H1 (cell line): ENCODE data around the gene NMT1. TPM values are rescaled to one million over a fixed set of nuclear protein-coding genes. Genes with fewer than 3 reads are reported as not detected.

Experiments
- CTCF ChIA-PET: fragments of 300-600 bp; sonication (Branson Sonifier 250); formaldehyde crosslinking; loops from one replicate; lab custom pipeline; 2021; ENCODE audit not compliant: partially characterized antibody; lab: Charles Lee
- POLR2A ChIA-PET: fragments of 300-600 bp; sonication (Branson Sonifier 250); formaldehyde crosslinking; loops from one replicate; lab custom pipeline; 2021; ENCODE audit warnings: inconsistent platforms; ENCODE audit not compliant: partially characterized antibody; lab: Charles Lee
- DNase-seq, 2 experiments: peaks; one replicate each; pipeline versions ENCODE4 v3.0.0 to v3.0.0-alpha.2; 2010 to 2022; ENCODE audit warnings: low spot score in 2 of 2, low read depth in 1 of 2, mixed read lengths in 1 of 2
- FAIRE-seq: peaks from 2 replicates; lab custom pipeline; 2011; peaks lifted over from hg19 to GRCh38; lab: Jason Lieb, UNC
- H2AFZ ChIP-seq: 2 replicates; pipeline ENCODE4 v1.8.1; 2012; ENCODE audit warnings: low read length, inconsistent platforms
- H2AK5ac ChIP-seq: 2 replicates; pipeline ENCODE4 v1.6.1; 2013; ENCODE audit warnings: low read depth, low read length
- H2BK120ac ChIP-seq: replicated peaks from 2 replicates; pipeline ENCODE3; 2013; ENCODE audit warnings: low read depth, low read length, inconsistent platforms
- H2BK12ac ChIP-seq: 2 replicates; pipeline ENCODE4 v1.6.1; 2013; ENCODE audit warnings: low read depth, low read length
- H2BK15ac ChIP-seq: 2 replicates; pipeline ENCODE4 v1.6.1; 2013; ENCODE audit warnings: low read length
- H2BK20ac ChIP-seq: 2 replicates; pipeline ENCODE4 v1.6.1; 2013; ENCODE audit warnings: low read length
- H2BK5ac ChIP-seq: 2 replicates; pipeline ENCODE4 v1.6.1; 2013; ENCODE audit warnings: low read depth, low read length
- H3K14ac ChIP-seq: 2 replicates; pipeline ENCODE4 v1.6.1; 2013; ENCODE audit warnings: inconsistent platforms; ENCODE audit not compliant: insufficient read length
- H3K18ac ChIP-seq: 2 replicates; pipeline ENCODE4 v1.6.1; 2013; ENCODE audit warnings: low read length; ENCODE audit errors: extremely low read depth
- H3K23ac ChIP-seq: 2 replicates; pipeline ENCODE4 v1.6.1; 2013; ENCODE audit warnings: inconsistent platforms; ENCODE audit not compliant: insufficient read length
- H3K23me2 ChIP-seq: 2 replicates; pipeline ENCODE4 v1.6.1; 2013; ENCODE audit warnings: low read depth, low read length
- H3K27ac ChIP-seq: 2 replicates; pipeline ENCODE4 v1.6.1; 2011; ENCODE audit warnings: low read depth, low read length, inconsistent platforms
- H3K27me3 ChIP-seq, 4 experiments: replicated peaks in 1 of 4; 1 replicate in 1 of 4; 2 replicates in 3 of 4; pipeline versions ENCODE4 v1.6.1 to v1.8.1; 2011 to 2013; ENCODE audit warnings: low read length in 3 of 4, mild to moderate bottlenecking in 3 of 4, inconsistent platforms in 2 of 4, mixed read lengths in 2 of 4, moderate library complexity in 1 of 4; ENCODE audit not compliant: control insufficient read depth in 3 of 4, insufficient read depth in 3 of 4; ENCODE audit errors: extremely low read depth in 1 of 4
- H3K36me3 ChIP-seq, 4 experiments: 2 replicates each; pipeline versions ENCODE4 v1.6.1 to v1.8.1; 2011 to 2013; ENCODE audit warnings: mild to moderate bottlenecking in 4 of 4, low read length in 3 of 4, moderate library complexity in 2 of 4, control low read depth in 1 of 4, inconsistent platforms in 1 of 4; ENCODE audit not compliant: insufficient read depth in 4 of 4, control insufficient read depth in 2 of 4
- H3K4ac ChIP-seq: replicated peaks from 2 replicates; pipeline ENCODE3; 2013; ENCODE audit warnings: low read length, low read depth, mixed read lengths, inconsistent platforms; ENCODE audit not compliant: insufficient read length
- H3K4me1 ChIP-seq, 4 experiments: replicated peaks in 1 of 4; 1 replicate in 1 of 4; 2 replicates in 3 of 4; pipeline versions ENCODE4 v1.6.1 to v1.8.1; 2011 to 2013; ENCODE audit warnings: low read length in 3 of 4, inconsistent platforms in 2 of 4, mixed read lengths in 1 of 4; ENCODE audit not compliant: insufficient read depth in 4 of 4, control insufficient read depth in 3 of 4
- H3K4me2 ChIP-seq, 2 experiments: 2 replicates each; pipeline versions ENCODE4 v1.6.1 to v1.8.1; 2011 to 2013; ENCODE audit warnings: low read depth in 2 of 2, low read length in 2 of 2, control low read depth in 1 of 2, inconsistent platforms in 1 of 2, mild to moderate bottlenecking in 1 of 2; ENCODE audit not compliant: insufficient read depth in 1 of 2
- H3K4me3 ChIP-seq, 4 experiments: fragments of 200-600, 300-600 bp in 1 of 4; sonication (generic), shearing (Covaris generic), sonication (Bioruptor Twin) in 1 of 4; 2 replicates each; pipeline versions ENCODE4 v1.5.1 to v1.8.1; 2011 to 2016; ENCODE audit warnings: low read length in 4 of 4, low read depth in 3 of 4, control low read depth in 2 of 4, inconsistent platforms in 2 of 4, mild to moderate bottlenecking in 2 of 4, mixed read lengths in 1 of 4, moderate library complexity in 1 of 4; ENCODE audit not compliant: insufficient read depth in 2 of 4; ENCODE audit errors: extremely low read depth in 1 of 4
- H3K56ac ChIP-seq: replicated peaks from 2 replicates; pipeline ENCODE3; 2013; ENCODE audit warnings: low read depth, mild to moderate bottlenecking, mixed read lengths, low read length, inconsistent platforms; ENCODE audit not compliant: insufficient read length
- H3K79me1 ChIP-seq: 2 replicates; pipeline ENCODE4 v1.6.1; 2013; ENCODE audit warnings: low read depth, low read length, control low read depth
- H3K79me2 ChIP-seq, 2 experiments: 2 replicates each; pipeline versions ENCODE4 v1.6.1 to v1.8.1; 2012 to 2013; ENCODE audit warnings: low read length in 2 of 2, mild to moderate bottlenecking in 2 of 2, inconsistent platforms in 1 of 2; ENCODE audit not compliant: insufficient read depth in 2 of 2, control insufficient read depth in 1 of 2
- H3K9ac ChIP-seq, 4 experiments: replicated peaks in 1 of 4; 1 replicate in 1 of 4; 2 replicates in 3 of 4; pipeline versions ENCODE4 v1.6.1 to v1.8.1; 2011 to 2013; ENCODE audit warnings: low read depth in 3 of 4, low read length in 3 of 4, control low read depth in 2 of 4, mild to moderate bottlenecking in 2 of 4, moderate library complexity in 2 of 4, inconsistent platforms in 1 of 4; ENCODE audit errors: extremely low read depth in 1 of 4
- H3K9me3 ChIP-seq, 2 experiments: 2 replicates each; pipeline versions ENCODE4 v1.6.1 to v1.8.1; 2012 to 2013; ENCODE audit warnings: mild to moderate bottlenecking in 2 of 2, moderate library complexity in 2 of 2, control low read depth in 1 of 2, inconsistent platforms in 1 of 2, low read depth in 1 of 2, low read length in 1 of 2, mixed read lengths in 1 of 2; ENCODE audit not compliant: insufficient read depth in 2 of 2
- H4K20me1 ChIP-seq, 2 experiments: replicated peaks in 1 of 2; 2 replicates each; pipeline versions ENCODE3 to v1.8.1; 2011 to 2013; ENCODE audit warnings: inconsistent platforms in 2 of 2, low read length in 2 of 2, mild to moderate bottlenecking in 1 of 2; ENCODE audit not compliant: insufficient read depth in 2 of 2, control insufficient read depth in 1 of 2
- H4K5ac ChIP-seq: 2 replicates; pipeline ENCODE4 v1.6.1; 2013; ENCODE audit warnings: low read length, low read depth, mixed read lengths, inconsistent platforms; ENCODE audit not compliant: insufficient read length
- H4K8ac ChIP-seq: 2 replicates; pipeline ENCODE4 v1.8.0; 2013; ENCODE audit warnings: mild to moderate bottlenecking, moderate library complexity, low read length, inconsistent platforms; ENCODE audit not compliant: insufficient read depth; ENCODE audit errors: extremely low read depth
- H4K91ac ChIP-seq: replicated peaks from 2 replicates; pipeline ENCODE3; 2013; ENCODE audit warnings: low read length, mixed read lengths, inconsistent platforms; ENCODE audit not compliant: insufficient read length
- ASH2L ChIP-seq: fragments of 200-600, 300-600 bp; sonication (generic); IDR thresholded peaks from one replicate; pipeline ENCODE4 v1.7.1; 2017; ENCODE audit warnings: low read length
- EGR1 ChIP-seq: IDR thresholded peaks from 2 replicates; pipeline ENCODE4 v1.6.1; 2011; ENCODE audit warnings: low read depth, low read length, borderline replicate concordance
- GTF2F1 ChIP-seq: IDR thresholded peaks from 2 replicates; pipeline ENCODE4 v1.6.1; 2012; ENCODE audit warnings: low read depth, low read length, improper control_type of control experiment, borderline replicate concordance
- MAFK ChIP-seq: IDR thresholded peaks from 2 replicates; pipeline ENCODE4 v1.6.1; 2012; ENCODE audit warnings: low read depth, mild to moderate bottlenecking, improper control_type of control experiment, low read length
- NANOG ChIP-seq: IDR thresholded peaks from 2 replicates; pipeline ENCODE4 v1.6.1; 2011; ENCODE audit warnings: low read length, low read depth, mild to moderate bottlenecking, inconsistent platforms; ENCODE audit not compliant: insufficient read depth, poor library complexity, severe bottlenecking
- TAF1 ChIP-seq: IDR thresholded peaks from 2 replicates; pipeline ENCODE4 v1.6.1; 2011; ENCODE audit warnings: mild to moderate bottlenecking, low read depth, low read length
- TBP ChIP-seq: IDR thresholded peaks from 2 replicates; pipeline ENCODE4 v1.6.1; 2011; ENCODE audit warnings: low read depth, low read length, improper control_type of control experiment
- WGBS, 2 experiments: shearing (Covaris generic) in 1 of 2; methylation state at CpG; one replicate each; pipeline versions ENCODE4 v1.1.6 to v1.1.7; 2013 to 2015; ENCODE audit warnings: low lambda C conversion rate in 2 of 2, mixed read lengths in 2 of 2, inconsistent platforms in 1 of 2, low coverage in 1 of 2, missing lambda C conversion rate in 1 of 2; ENCODE audit not compliant: insufficient replicate concordance in 2 of 2, insufficient coverage in 1 of 2, insufficient read length in 1 of 2; ENCODE audit errors: extremely low coverage in 1 of 2, missing lambda C conversion rate in 1 of 2; 5-methylcytosine and 5-hydroxymethylcytosine counted together
- polyA plus RNA-seq, 7 experiments: library from polyadenylated mRNA; depleted of rRNA in 3 of 7; stranded (reverse) in 5 of 7; unstranded in 2 of 7; fragments of >200 nt in 5 of 7; fragments of 200-250 nt in 2 of 7; gene quantifications; 1 replicate in 5 of 7; 2 replicates in 1 of 7; 4 replicates in 1 of 7; pipeline versions ENCODE4 v1.2.1 to v1.2.3, GENCODE V29; 2011 to 2013; ENCODE audit warnings: missing spikeins in 2 of 7, mixed read lengths in 2 of 7
- total RNA-seq: library from RNA; stranded (reverse); fragmentation: NEBNext Ultra II Directional; extraction: Animal tissue kit (Norgen Biotek cat#: 25700); gene quantifications from 2 replicates; pipeline ENCODE4 v1.2.1, GENCODE V29; 2021

Gene NMT1
- total and polyA plus RNA-seq, 2 of the 8 experiments (the other 6 are each of a cell fraction or from before 2014, with no cell fraction given) = 42.9 to 149 TPM

GRCh38 chr17:45104497-45104896 lies 43.4 kb downstream of the NMT1 start:
- WGBS, 2 experiments = 97% methylated on average over 6 of the region's 6 CpGs; no CpG with 5 or more reads in 1 of the 2 experiments
- no peaks in the 10 kb centered on the region for H3K23me2 ChIP-seq
- no peak overlapping the region for H3K4me2 ChIP-seq
- no peaks in the 10 kb centered on the region for H3K27me3 ChIP-seq
- H4K8ac ChIP-seq = no peak overlapping the region
- TF ChIP-seq TBP (no peak), EGR1 (no peak), TAF1 (no peak), ASH2L (no peak), GTF2F1 (no peak), MAFK (no peak), NANOG (no peak)
- no peaks in the 10 kb centered on the region for H3K9me3 ChIP-seq
- no peak overlapping the region for H3K9ac ChIP-seq
- H4K91ac ChIP-seq = no peak overlapping the region
- no peak overlapping the region for H2BK15ac ChIP-seq
- H3K14ac ChIP-seq = no peak overlapping the region
- H4K20me1 ChIP-seq = peaks cover 6 to 8% of the 10 kb centered on the region in 2 experiments
- ChIA-PET POLR2A (interaction anchor here (1.4 to 2.0 kb wide), 5 partner anchors 10 to 247 kb away, joined by 3 to 6 read pairs (median 4); partner anchors contain the start of gene HEXIM1), CTCF (interaction anchor here (0.6 to 8.1 kb wide), 19 partner anchors 7 to 204 kb away, joined by 3 to 67 read pairs (median 3); partner anchors contain the start of gene PLCD3)
- H3K56ac ChIP-seq = no peak overlapping the region
- H2BK5ac ChIP-seq = no peak overlapping the region
- H2BK120ac ChIP-seq = no peak overlapping the region
- H3K79me1 ChIP-seq = no peaks in the 10 kb centered on the region; the same call in 1 of the 2 replicates
- H2AK5ac ChIP-seq = no peak overlapping the region
- no peaks in the 10 kb centered on the region for H3K4me1 ChIP-seq
- no peak overlapping the region for H3K23ac ChIP-seq
- no peak overlapping the region for H2BK20ac ChIP-seq
- FAIRE-seq = no peak
- H2BK12ac ChIP-seq = no peak overlapping the region
- H3K36me3 ChIP-seq = peaks cover 47 to 74% (median 66%) of the 10 kb centered on the region in 4 experiments
- no peak overlapping the region for H2AFZ ChIP-seq
- H4K5ac ChIP-seq = no peak overlapping the region
- H3K79me2 ChIP-seq = no peaks in the 10 kb centered on the region
- no peak for DNase-seq
- no peak overlapping the region for H3K4me3 ChIP-seq
- H3K4ac ChIP-seq = no peak overlapping the region
- H3K27ac ChIP-seq = no peak overlapping the region
- H3K18ac ChIP-seq = no peak overlapping the region
